GM12878 (cell line): ENCODE data around the gene KCNA2. TPM values are rescaled to one million over a fixed set of nuclear protein-coding genes. Genes with fewer than 3 reads are reported as not detected.

Experiments
- ATAC-seq: fragments of 200-7000 bp; cut with Tn5 transposase; 3 replicates; pipeline ENCODE4 v1.9.1; 2020; ENCODE audit warnings: mild to moderate bottlenecking, moderate library complexity
- BruUV-seq: library from RNA; stranded (reverse); fragments of 400-500 nt; replicated peaks from 2 replicates; lab custom pipeline; 2021; lab: Mats Ljungman, UMichigan
- CTCF ChIA-PET: fragments of 300-600 bp; sonication (Branson Sonifier 250); formaldehyde crosslinking; extraction: SDS; loops from one replicate; lab custom pipeline; 2021; ENCODE audit warnings: inconsistent platforms; lab: Yijun Ruan, JAX
- POLR2A ChIA-PET: fragments of 350-600 bp; formaldehyde crosslinking; extraction: SDS; loops from one replicate; lab custom pipeline; 2021; ENCODE audit warnings: inconsistent platforms; lab: Charles Lee
- RAD21 ChIA-PET: fragments of 300-600 bp; sonication (Branson Sonifier 250); formaldehyde crosslinking; loops from one replicate; lab custom pipeline; 2023; ENCODE audit warnings: antibody characterized with exemption; ENCODE audit not compliant: unreplicated experiment; lab: Charles Lee
- SMC1A ChIA-PET: fragments of 300-600 bp; sonication (Branson Sonifier 250); formaldehyde crosslinking; loops from one replicate; lab custom pipeline; 2023; ENCODE audit not compliant: unreplicated experiment, uncharacterized antibody; lab: Charles Lee
- DNase-seq: peaks from one replicate; pipeline ENCODE4 v3.0.0-alpha.2; 2011; ENCODE audit warnings: low read depth, low spot score
- FAIRE-seq: peaks from 3 replicates; lab custom pipeline; 2011; peaks lifted over from hg19 to GRCh38; lab: Jason Lieb, UNC
- H2AFZ ChIP-seq: 2 replicates; pipeline ENCODE4 v1.6.0; 2011; ENCODE audit warnings: low read depth, low read length, control low read depth; ENCODE audit not compliant: control insufficient read depth
- H3K27ac ChIP-seq: 2 replicates; pipeline ENCODE4 v1.5.1; 2011; ENCODE audit warnings: control low read depth; ENCODE audit not compliant: control insufficient read depth, insufficient read depth
- H3K27me3 ChIP-seq, 2 experiments: replicated peaks in 1 of 2; 2 replicates each; pipeline versions ENCODE4 v1.6.0 to v1.6.1; 2011; ENCODE audit warnings: low read length in 1 of 2; ENCODE audit not compliant: control insufficient read depth in 2 of 2, insufficient read depth in 2 of 2
- H3K36me3 ChIP-seq, 2 experiments: 2 replicates each; pipeline ENCODE4 v1.5.1; 2011; ENCODE audit warnings: low read length in 1 of 2; ENCODE audit not compliant: control insufficient read depth in 2 of 2, insufficient read depth in 2 of 2
- H3K4me1 ChIP-seq: 2 replicates; pipeline ENCODE4 v1.6.1; 2011; ENCODE audit warnings: mild to moderate bottlenecking, low read length, moderate library complexity, mixed read lengths; ENCODE audit not compliant: control insufficient read depth, insufficient read depth
- H3K4me2 ChIP-seq: 2 replicates; pipeline ENCODE4 v1.6.0; 2011; ENCODE audit warnings: control low read depth; ENCODE audit not compliant: control insufficient read depth, insufficient read depth
- H3K4me3 ChIP-seq: fragments of 200-600 bp; sonication (generic); 2 replicates; pipeline ENCODE4 v1.5.1; 2016
- H3K79me2 ChIP-seq: 2 replicates; pipeline ENCODE4 v1.6.0; 2011; ENCODE audit warnings: low read length; ENCODE audit not compliant: control insufficient read depth, insufficient read depth
- H3K9ac ChIP-seq: 2 replicates; pipeline ENCODE4 v1.8.0; 2011; ENCODE audit warnings: low read length, control low read depth, mixed read lengths; ENCODE audit not compliant: control insufficient read depth, insufficient read depth
- H3K9me3 ChIP-seq: replicated peaks from 3 replicates; pipeline ENCODE4 v1.5.1; 2011; ENCODE audit warnings: mild to moderate bottlenecking, low read length; ENCODE audit not compliant: control insufficient read depth, insufficient read depth
- H4K20me1 ChIP-seq: 2 replicates; pipeline ENCODE4 v1.6.0; 2011; ENCODE audit not compliant: control insufficient read depth, insufficient read depth
- ESRRA ChIP-seq: IDR thresholded peaks from 2 replicates; pipeline ENCODE4 v1.6.1; 2012; ENCODE audit warnings: mild to moderate bottlenecking, low read length, improper control_type of control experiment
- KLF5 ChIP-seq: fragments of 450-650 bp; IDR thresholded peaks from 2 replicates; pipeline ENCODE4 v1.6.1; 2014; ENCODE audit warnings: mild to moderate bottlenecking; ENCODE audit not compliant: partially characterized antibody
- LARP7 ChIP-seq: fragments of 450-650 bp; IDR thresholded peaks from 2 replicates; pipeline ENCODE4 v1.6.1; 2017; ENCODE audit warnings: mild to moderate bottlenecking
- MYC ChIP-seq: IDR thresholded peaks from 2 replicates; pipeline ENCODE4 v1.6.1; 2011; ENCODE audit warnings: mild to moderate bottlenecking, low read length, moderate library complexity, inconsistent platforms; ENCODE audit not compliant: insufficient read depth, insufficient replicate concordance, insufficient read length, severe bottlenecking
- RAD21 ChIP-seq: IDR thresholded peaks from 2 replicates; pipeline ENCODE4 v1.6.1; 2011; ENCODE audit warnings: mild to moderate bottlenecking, low read depth, low read length, moderate library complexity; ENCODE audit not compliant: insufficient read depth
- RBBP5 ChIP-seq: fragments of 200-600 bp; sonication (generic); conservative IDR thresholded peaks from 2 replicates; pipeline ENCODE4 v1.6.1; 2016
- SREBF2 ChIP-seq: IDR thresholded peaks from 2 replicates; pipeline ENCODE4 v1.6.1; 2012; ENCODE audit warnings: mild to moderate bottlenecking, low read length
- STAT1 ChIP-seq: fragments of 450-650 bp; conservative IDR thresholded peaks from 2 replicates; pipeline ENCODE4 v1.6.1; 2014; ENCODE audit warnings: antibody characterized with exemption, mild to moderate bottlenecking
- TAF1 ChIP-seq: IDR thresholded peaks from 2 replicates; pipeline ENCODE4 v1.6.1; 2011; ENCODE audit warnings: mild to moderate bottlenecking, low read depth, low read length, borderline replicate concordance
- TCF3 ChIP-seq: IDR thresholded peaks from 2 replicates; pipeline ENCODE4 v1.6.1; 2012; ENCODE audit warnings: low read depth, mild to moderate bottlenecking, low read length, borderline replicate concordance; ENCODE audit not compliant: insufficient read depth
- WRNIP1 ChIP-seq: IDR thresholded peaks from 2 replicates; pipeline ENCODE4 v1.6.1; 2011; ENCODE audit warnings: low read depth, low read length, improper control_type of control experiment, borderline replicate concordance
- WGBS: methylation state at CpG from one replicate; pipeline ENCODE4 v1.1.6; 2016; ENCODE audit warnings: low lambda C conversion rate; ENCODE audit not compliant: insufficient replicate concordance, insufficient coverage; ENCODE audit errors: missing lambda C conversion rate; 5-methylcytosine and 5-hydroxymethylcytosine counted together
- in situ Hi-C: fragments of 300-500 bp; cut with MboI; formaldehyde crosslinking; loops from 9 replicates; pipeline ENCODE4 v1.14.3; 2018; ENCODE audit warnings: mixed read lengths
- intact Hi-C: fragments of 100-400 bp; cut with micrococcal nuclease; formaldehyde crosslinking; loops from one replicate; pipeline ENCODE4 v1.14.2; 2022; ENCODE audit not compliant: unreplicated experiment
- polyA plus RNA-seq, 11 experiments: library from polyadenylated mRNA; depleted of rRNA in 4 of 11; unstranded in 6 of 11; stranded (reverse) in 5 of 11; fragments of >200 nt; fragmentation: Nextera tagmentation in 4 of 11; fragmentation: Illumina TruSeq in 1 of 11; extraction: Ambion mirVana in 4 of 11; extraction: Trizol in 1 of 11; gene quantifications; 1 replicate in 1 of 11; 2 replicates in 10 of 11; pipeline versions ENCODE4 v1.2.1 to v1.2.3, GENCODE V29; 2011 to 2016; ENCODE audit warnings: inconsistent platforms in 2 of 11, missing spikeins in 2 of 11, low read depth in 1 of 11
- total RNA-seq, 4 experiments: library from RNA; depleted of rRNA in 3 of 4; stranded (reverse); fragments of >200 nt in 3 of 4; fragmentation: Illumina TruSeq in 1 of 4; extraction: Trizol in 1 of 4; gene quantifications; 2 replicates each; pipeline versions ENCODE4 v1.2.1 to v1.2.3, GENCODE V29; 2013 to 2021
- TF ChIP-seq, protein P1 (sequence below): fragments of 450-650 bp; formaldehyde crosslinking; IDR thresholded peaks from 2 replicates; pipeline ENCODE4 v1.4.0; 2022; ENCODE audit warnings: mild to moderate bottlenecking, moderate library complexity

Gene KCNA2
- total and polyA plus RNA-seq, 10 of the 15 experiments (the other 5 are each of a cell fraction or from before 2014, with no cell fraction given) = 0.02 to 0.56 (median 0.10) TPM; not detected in 2

DNA sequence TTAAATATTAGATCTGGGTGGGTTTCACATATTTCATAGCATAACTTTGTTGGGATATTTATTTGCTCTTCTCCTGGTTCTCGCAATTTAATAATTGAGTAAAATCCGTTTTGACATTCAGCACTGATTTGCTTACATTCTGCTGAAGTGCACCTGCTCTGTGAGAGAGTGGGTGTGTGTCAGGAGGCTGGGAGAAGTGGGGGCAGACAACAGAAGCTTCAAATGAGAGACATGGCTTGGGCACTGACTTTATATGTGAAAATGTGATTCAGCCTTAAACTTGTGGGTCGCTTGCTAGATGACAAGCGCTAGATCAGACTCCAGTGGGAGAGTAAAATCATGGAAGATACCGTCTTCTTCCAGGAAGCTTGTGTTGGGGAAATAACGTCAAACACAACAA, 32.4 kb upstream of the KCNA2 start:
- WGBS = 80% methylated on average over 6 of the region's 6 CpGs
- SMC1A ChIA-PET = interaction anchor here (0.6 to 11.2 kb wide), 5 partner anchors 10 to 126 kb away, joined by 3 to 144 read pairs (median 5); no protein-coding TSS in a partner anchor
- H3K4me2 ChIP-seq = no peak overlapping the region

GRCh38 chr1:110638058-110638457, 31.9 kb upstream of the KCNA2 start:
- FAIRE-seq (no peak), ATAC-seq (no peak), DNase-seq (no peak)
- in situ Hi-C loops (no loop called here), intact Hi-C loops (loop anchor here (10.0 kb wide), 2 partner anchors 237 to 587 kb away; partner anchors contain the start of genes CD53 and CHI3L2)
- no peaks in the 10 kb centered on the region for H3K79me2 ChIP-seq
- H3K36me3 ChIP-seq = no peaks in the 10 kb centered on the region
- H3K9ac ChIP-seq = no peak overlapping the region
- ChIA-PET RAD21 (interaction anchor here (1.0 to 6.4 kb wide), 4 partner anchors 8 to 127 kb away, joined by 4 to 82 read pairs (median 35); no protein-coding TSS in a partner anchor), SMC1A (interaction anchor here (1.2 to 11.2 kb wide), 3 partner anchors 10 to 127 kb away, joined by 5 to 144 read pairs (median 27); no protein-coding TSS in a partner anchor), CTCF (interaction anchor here (0.8 to 6.8 kb wide), 7 partner anchors 11 to 143 kb away, joined by 3 to 47 read pairs (median 4); no protein-coding TSS in a partner anchor), POLR2A (interaction anchor here (1.0 to 1.5 kb wide), 2 partner anchors 10 to 17 kb away, joined by 3 to 4 read pairs; no protein-coding TSS in a partner anchor)
- H3K27me3 ChIP-seq = no peaks in the 10 kb centered on the region
- H4K20me1 ChIP-seq = no peaks in the 10 kb centered on the region
- 88% methylated on average over 2 of the region's 2 CpGs for WGBS
- H2AFZ ChIP-seq = no peak overlapping the region
- no peak overlapping the region for H3K27ac ChIP-seq
- no TSS peak for BruUV-seq
- H3K4me3 ChIP-seq = no peak overlapping the region
- H3K4me1 ChIP-seq = peaks cover 63% of the 10 kb centered on the region
- H3K9me3 ChIP-seq = no peaks in the 10 kb centered on the region
- no peak overlapping the region for H3K4me2 ChIP-seq
- TF ChIP-seq KLF5 (no peak), WRNIP1 (no peak), TCF3 (no peak), RAD21 (peak; percentile 12; the same call in 1 of the 2 replicates), RBBP5 (no peak), ESRRA (no peak), STAT1 (no peak), LARP7 (no peak)
- TF ChIP-seq, protein P1, sequence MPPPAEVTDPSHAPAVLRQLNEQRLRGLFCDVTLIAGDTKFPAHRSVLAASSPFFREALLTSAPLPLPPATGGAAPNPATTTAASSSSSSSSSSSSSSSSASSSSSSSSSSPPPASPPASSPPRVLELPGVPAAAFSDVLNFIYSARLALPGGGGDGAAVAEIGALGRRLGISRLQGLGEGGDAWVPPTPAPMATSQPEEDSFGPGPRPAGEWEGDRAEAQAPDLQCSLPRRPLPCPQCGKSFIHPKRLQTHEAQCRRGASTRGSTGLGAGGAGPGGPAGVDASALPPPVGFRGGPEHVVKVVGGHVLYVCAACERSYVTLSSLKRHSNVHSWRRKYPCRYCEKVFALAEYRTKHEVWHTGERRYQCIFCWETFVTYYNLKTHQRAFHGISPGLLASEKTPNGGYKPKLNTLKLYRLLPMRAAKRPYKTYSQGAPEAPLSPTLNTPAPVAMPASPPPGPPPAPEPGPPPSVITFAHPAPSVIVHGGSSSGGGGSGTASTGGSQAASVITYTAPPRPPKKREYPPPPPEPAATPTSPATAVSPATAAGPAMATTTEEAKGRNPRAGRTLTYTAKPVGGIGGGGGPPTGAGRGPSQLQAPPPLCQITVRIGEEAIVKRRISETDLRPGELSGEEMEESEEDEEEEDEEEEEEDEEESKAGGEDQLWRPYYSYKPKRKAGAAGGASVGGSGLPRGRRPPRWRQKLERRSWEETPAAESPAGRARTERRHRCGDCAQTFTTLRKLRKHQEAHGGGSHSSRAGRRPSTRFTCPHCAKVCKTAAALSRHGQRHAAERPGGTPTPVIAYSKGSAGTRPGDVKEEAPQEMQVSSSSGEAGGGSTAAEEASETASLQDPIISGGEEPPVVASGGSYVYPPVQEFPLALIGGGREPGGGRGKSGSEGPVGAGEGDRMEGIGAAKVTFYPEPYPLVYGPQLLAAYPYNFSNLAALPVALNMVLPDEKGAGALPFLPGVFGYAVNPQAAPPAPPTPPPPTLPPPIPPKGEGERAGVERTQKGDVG = no peak

More for the DNA sequence above, 32.4 kb upstream of the KCNA2 start:
- Histone ChIP-seq H2AFZ (no peak overlapping the region), H3K9ac (no peak overlapping the region), H3K27me3 (no peaks in the 10 kb centered on the region), H3K27ac (no peak overlapping the region), H3K4me3 (no peak overlapping the region), H3K79me2 (no peaks in the 10 kb centered on the region), H3K9me3 (no peaks in the 10 kb centered on the region), H4K20me1 (no peaks in the 10 kb centered on the region), H3K4me1 (peaks cover 58% of the 10 kb centered on the region), H3K36me3 (no peaks in the 10 kb centered on the region)
- intact Hi-C loops = loop anchor here (10.0 kb wide), 2 partner anchors 236 to 586 kb away; partner anchors contain the start of genes CD53 and CHI3L2
- ChIA-PET CTCF (interaction anchor here (0.8 to 6.8 kb wide), 9 partner anchors 10 to 392 kb away, joined by 3 to 47 read pairs (median 3); no protein-coding TSS in a partner anchor), POLR2A (no interaction called here), RAD21 (interaction anchor here (1.0 to 6.4 kb wide), 4 partner anchors 7 to 126 kb away, joined by 4 to 82 read pairs (median 35); no protein-coding TSS in a partner anchor)
- in situ Hi-C loops = no loop called here
- ATAC-seq (no peak), FAIRE-seq (no peak), DNase-seq (no peak)
- no TSS peak for BruUV-seq
- TF ChIP-seq TAF1 (no peak), SREBF2 (no peak), MYC (no peak)
